Retinal pigment epithelial cell (primary cell): Measurements from ENCODE around the gene ZNF143.

Experiments
- DNase-seq: peaks from one replicate; pipeline ENCODE4 v3.0.0-alpha.2; 2010; ENCODE audit warnings: low read depth
- H3K4me3 ChIP-seq: 2 replicates; pipeline ENCODE4 v1.5.1; 2011; ENCODE audit warnings: mild to moderate bottlenecking, low read length, control low read depth, moderate library complexity
- CTCF ChIP-seq: conservative IDR thresholded peaks from 2 replicates; pipeline ENCODE4 v1.5.1; 2011; ENCODE audit warnings: low read depth, low read length, control low read depth, inconsistent platforms

ZNF143 gene

GRCh38 chr11:9567401-9567800 lies 106.6 kb downstream of the ZNF143 start:
- no peak for TF ChIP-seq CTCF
- H3K4me3 ChIP-seq: no peak overlapping the region
- no peak for DNase-seq

GRCh38 chr11:9568161-9568853 lies 107.5 kb downstream of the ZNF143 start:
- no peak for TF ChIP-seq CTCF
- H3K4me3 ChIP-seq: no peak overlapping the region
- DNase-seq: no peak

GRCh38 chr11:9568854-9569587 lies 108.2 kb downstream of the ZNF143 start:
- DNase-seq: peak; percentile 94
- TF ChIP-seq CTCF: no peak
- no peak overlapping the region for H3K4me3 ChIP-seq

- DNase-seq: no peak
- TF ChIP-seq CTCF: no peak
- H3K4me3 ChIP-seq: no peak overlapping the region
These were observed 108.9 kb downstream of the ZNF143 start for GRCh38 chr11:9569588-9570164.

GRCh38 chr11:9570313-9571025 lies 109.7 kb downstream of the ZNF143 start:
- TF ChIP-seq CTCF: no peak
- DNase-seq: no peak
- H3K4me3 ChIP-seq: no peak overlapping the region

- TF ChIP-seq CTCF: no peak
- H3K4me3 ChIP-seq: no peak overlapping the region
- no peak for DNase-seq
These were observed 110.4 kb downstream of the ZNF143 start for GRCh38 chr11:9571071-9571762.
